Occipital lobe (tissue), 2 donors: ENCODE data around the gene VRK3. TPM values are rescaled to one million over a fixed set of nuclear protein-coding genes. Genes with fewer than 3 reads are reported as not detected.
A peak's percentile ranks its signal among the peaks of the same experiment; 100 is the strongest.

Experiments used
- DNase-seq: peaks from one replicate; lab custom pipeline; 2025; lab: John Stamatoyannopoulos, UW
- total RNA-seq: library from RNA; depleted of rRNA; stranded (reverse); fragments of >200 nt; gene quantifications from one replicate; pipeline ENCODE4 v1.2.3, GENCODE V29; 2014

Gene VRK3
- total RNA-seq, 1 donor from 2014 or later = 18.4 TPM

- no peak for DNase-seq
Measured at GRCh38 chr19:49932041-49932451, 93.1 kb downstream of the VRK3 start.

- no peak for DNase-seq
Measured at GRCh38 chr19:49931293-49932040, 93.7 kb downstream of the VRK3 start.

GRCh38 chr19:49930483-49931011 is 94.6 kb downstream of the VRK3 start:
- no peak for DNase-seq

- peak; percentile 91 for DNase-seq
Measured at GRCh38 chr19:49929611-49930482, 95.3 kb downstream of the VRK3 start.

- peak; percentile 69 for DNase-seq
Measured at GRCh38 chr19:49929121-49929610, 96.0 kb downstream of the VRK3 start, which contains the start of the genes ATF5 and NUP62. ATF5 (plus strand) TSS chr19:49929205; CDS start chr19:49930851, 1,646 bp downstream. NUP62 (minus strand) TSS chr19:49929504; CDS start chr19:49909807, 19,697 bp downstream.

GRCh38 chr19:49927526-49928264 is 97.5 kb downstream of the VRK3 start:
- DNase-seq = no peak

GRCh38 chr19:49926515-49926914 is 98.7 kb downstream of the VRK3 start:
- no peak for DNase-seq

Other genes starting within 250 kb of the VRK3 start
- gene FUZ, start 212.1 kb downstream of the VRK3 start, total RNA-seq = 21.7 TPM
- gene MED25, start 207.1 kb downstream of the VRK3 start, total RNA-seq = 12.8 TPM
- 99.2 TPM for gene PTOV1, start 174.2 kb downstream of the VRK3 start, total RNA-seq
- gene PNKP, start 157.8 kb downstream of the VRK3 start, total RNA-seq = 24.0 TPM
- gene AKT1S1, start 148.0 kb downstream of the VRK3 start, total RNA-seq = 3.9 TPM
- gene TBC1D17, start 147.7 kb downstream of the VRK3 start, total RNA-seq = 6.1 TPM
- not detected for gene IL4I1, start 128.5 kb downstream of the VRK3 start, total RNA-seq
- 8.6 TPM for gene ATF5, start 96.2 kb downstream of the VRK3 start, total RNA-seq
- 23.9 TPM for gene NUP62, start 95.9 kb downstream of the VRK3 start, total RNA-seq
- gene SIGLEC11, start 64.2 kb downstream of the VRK3 start, total RNA-seq = 0.31 TPM
- gene ZNF473, start 633 bp upstream of the VRK3 start, total RNA-seq = 11.5 TPM
- not detected for gene IZUMO2, start 137.9 kb upstream of the VRK3 start, total RNA-seq
- gene MYH14, start 178.2 kb upstream of the VRK3 start, total RNA-seq = 0.94 TPM